NOMO-1 (cell line): ENCODE results near the gene CST9L.

Experiments used
- DNase-seq, 2 experiments: peaks; one replicate each; lab custom pipeline; 2025; ENCODE audit not compliant: unreplicated experiment in 2 of 2; lab: John Stamatoyannopoulos, UW

The CST9L gene, protein sequence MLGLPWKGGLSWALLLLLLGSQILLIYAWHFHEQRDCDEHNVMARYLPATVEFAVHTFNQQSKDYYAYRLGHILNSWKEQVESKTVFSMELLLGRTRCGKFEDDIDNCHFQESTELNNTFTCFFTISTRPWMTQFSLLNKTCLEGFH

DNA sequence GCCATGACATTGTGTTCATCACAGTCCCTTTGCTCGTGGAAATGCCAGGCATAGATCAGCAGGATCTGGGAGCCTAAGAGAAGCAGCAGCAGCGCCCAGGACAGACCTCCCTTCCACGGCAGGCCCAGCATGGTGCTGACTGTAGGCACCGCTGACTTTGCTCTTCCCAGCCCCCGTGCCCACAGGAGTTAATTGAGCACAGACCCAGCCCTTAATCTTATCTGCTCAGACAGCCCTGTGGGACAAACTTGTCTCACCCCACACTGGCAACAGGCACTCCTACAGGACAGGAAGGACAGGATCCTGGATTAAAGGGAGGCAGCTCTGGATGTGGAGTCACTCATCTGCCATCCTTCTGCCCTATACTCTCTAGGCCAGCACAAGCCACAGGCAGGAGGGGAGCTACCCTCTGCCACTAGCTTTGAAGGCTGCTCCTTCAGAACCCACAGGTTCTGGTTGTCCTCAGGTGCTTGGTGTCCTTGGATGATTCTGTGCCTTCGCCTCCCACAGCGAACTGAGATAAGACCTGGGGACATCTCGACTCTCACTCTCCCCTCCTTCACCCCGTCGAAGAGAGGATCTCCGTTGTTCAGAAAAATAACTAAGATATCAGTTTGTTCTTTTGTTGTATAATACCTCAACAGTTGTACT lies at the start of gene CST9L:
Gene CST9L (minus strand): TSS at position 165 of the 651 bp plus-strand sequence. CDS start 34 bp downstream, at position 131.
- DNase-seq: no peak

DNA sequence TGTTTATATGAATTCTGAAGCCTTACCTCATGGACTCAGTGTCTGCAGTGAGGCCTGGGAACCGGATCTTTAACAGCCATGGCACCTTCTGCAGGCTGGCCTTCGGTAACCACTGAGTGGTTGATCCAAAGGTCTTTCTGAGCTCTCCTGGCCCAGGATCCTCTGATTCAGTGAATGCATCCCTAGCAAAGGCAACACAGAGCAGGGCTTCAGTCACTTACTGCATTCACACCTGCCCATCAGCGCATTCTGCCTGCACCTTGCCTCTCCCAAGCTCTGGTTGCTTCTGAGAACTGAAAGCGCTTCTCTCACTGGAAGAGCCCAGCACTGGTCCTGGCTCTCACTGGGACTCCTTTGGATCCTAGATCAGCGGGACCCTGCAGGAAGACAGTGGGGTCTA lies 45.9 kb upstream of the CST9L start:
- DNase-seq: no peak

DNA sequence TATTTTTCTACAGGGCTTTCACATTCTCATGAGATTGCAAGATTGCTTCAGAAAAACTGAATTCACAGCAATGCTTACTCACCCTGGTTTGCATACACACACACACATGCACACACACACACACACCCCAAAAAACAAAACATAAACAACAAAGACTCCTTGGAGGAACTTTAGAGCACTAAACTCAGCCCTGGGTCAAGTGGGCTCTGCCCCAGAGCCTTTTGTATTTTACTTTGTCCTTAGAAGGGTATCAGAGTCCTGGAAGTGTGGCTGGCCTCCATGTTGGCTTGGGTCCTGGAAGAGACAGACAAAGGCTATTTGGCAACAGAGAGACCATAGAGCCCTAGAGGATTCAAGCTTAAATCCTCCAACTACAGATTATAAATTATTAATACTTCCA lies 45.4 kb upstream of the CST9L start:
- no peak for DNase-seq

DNA sequence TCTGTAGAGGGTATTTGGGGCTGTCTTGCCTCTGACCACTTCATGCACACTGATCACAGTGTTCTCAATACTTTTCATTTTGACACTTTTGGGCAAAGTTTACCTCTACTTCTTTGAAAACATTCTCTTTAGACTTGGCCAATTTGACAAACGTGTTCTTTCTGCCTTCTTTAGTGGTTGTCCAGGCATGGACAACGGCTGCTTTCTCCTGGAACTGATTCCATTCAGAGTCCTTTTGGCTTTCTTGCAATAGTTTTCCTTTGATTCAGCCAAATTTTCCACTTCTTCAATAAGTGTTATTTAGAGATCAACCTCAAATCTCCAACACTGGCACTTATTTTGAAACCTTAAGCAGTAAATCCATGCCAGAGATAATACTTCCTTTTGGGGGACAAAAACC lies 44.1 kb upstream of the CST9L start:
- no peak for DNase-seq

DNA sequence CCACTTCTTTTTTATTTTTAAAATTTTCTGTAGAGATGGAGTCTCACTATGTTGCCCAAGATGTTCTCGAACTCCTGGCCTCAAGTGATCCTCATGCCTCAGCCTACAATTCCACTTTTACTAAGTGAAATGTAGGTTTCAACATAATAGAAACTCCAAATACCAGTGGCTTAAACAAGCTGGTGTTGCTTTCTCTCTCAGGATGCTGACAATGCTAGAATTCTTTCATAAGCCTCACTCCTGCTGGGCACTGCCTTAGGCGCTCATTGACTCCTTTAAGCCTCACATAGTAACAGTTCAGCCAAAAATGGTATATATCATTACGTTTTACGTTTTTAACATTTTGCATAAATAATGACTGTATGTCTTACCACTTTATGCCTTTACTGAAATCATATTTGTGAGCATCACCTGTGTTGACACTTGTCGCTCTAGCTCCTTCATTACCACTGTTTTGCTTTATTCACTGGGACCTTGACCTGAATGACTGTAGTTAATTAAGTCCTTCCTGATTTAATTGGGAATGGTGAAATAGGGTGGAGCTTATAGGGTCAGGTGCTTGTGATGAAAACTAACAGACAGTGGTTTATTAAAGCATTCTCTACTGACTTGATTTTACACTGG lies 41.3 kb upstream of the CST9L start:
- no peak for DNase-seq

DNA sequence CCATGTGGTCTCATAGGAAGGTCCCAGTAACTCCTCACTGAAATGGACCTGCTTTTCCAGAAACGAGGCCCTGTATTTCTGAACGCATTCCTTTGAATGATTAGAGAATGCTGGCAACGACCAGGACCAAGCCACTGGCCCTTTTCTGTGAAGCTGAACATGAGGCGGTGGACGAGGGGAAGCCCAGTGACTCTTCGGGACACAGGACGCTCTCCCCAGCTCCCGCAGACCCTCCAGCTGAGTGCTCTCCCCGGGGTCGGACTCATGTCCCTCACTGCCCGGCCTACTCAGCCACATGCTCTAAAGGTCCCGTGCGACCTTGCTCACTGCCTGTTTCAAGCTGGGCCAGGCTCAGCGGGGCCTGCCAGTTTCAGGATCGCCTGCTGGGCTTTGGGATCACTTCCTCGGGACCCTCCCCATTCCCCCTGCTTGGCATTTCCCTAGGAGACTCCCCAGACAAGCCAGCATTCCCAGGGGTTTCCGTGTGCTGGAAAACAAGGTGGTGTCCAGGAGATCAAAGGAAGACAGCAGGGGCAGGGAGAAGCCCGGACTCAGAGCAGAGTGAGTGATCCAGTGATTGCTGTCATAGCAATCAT lies 40.1 kb upstream of the CST9L start:
- DNase-seq: no peak

DNA sequence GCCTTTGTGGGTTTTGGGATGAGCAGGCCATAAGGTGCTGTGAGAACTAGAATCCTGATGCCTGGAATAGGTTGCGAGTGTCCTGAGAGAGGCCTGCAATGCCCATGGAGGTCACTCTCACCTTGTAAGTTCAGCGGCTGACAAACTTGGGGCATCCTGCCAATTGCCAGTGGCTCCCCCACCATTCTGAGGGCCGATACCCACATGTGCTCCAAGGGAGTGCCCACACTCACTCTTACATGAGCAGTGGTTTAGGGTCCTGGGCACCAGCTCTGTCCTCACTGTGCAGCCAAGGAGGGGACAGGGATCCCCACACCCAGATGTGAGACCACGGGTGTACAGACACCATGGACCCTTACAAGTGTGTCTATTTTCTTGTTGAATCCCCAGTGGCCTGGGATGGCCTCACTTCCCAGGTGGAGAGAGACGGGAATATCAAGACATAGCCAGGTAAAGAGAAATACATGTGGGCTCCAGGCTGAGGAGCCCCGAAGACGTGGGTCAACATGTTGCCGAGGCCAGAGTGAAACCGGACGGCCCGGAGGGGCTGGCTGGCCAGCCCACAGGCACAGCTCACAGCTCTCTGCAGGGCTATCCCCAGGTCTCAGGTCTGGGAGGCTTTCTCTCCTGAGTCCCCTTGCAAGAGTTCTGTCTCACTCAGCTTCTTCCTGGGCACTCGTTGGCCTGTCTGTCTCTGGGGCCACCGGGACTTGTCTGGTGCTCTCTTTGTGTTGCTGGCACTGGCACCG lies 39.4 kb upstream of the CST9L start:
- no peak for DNase-seq

DNA sequence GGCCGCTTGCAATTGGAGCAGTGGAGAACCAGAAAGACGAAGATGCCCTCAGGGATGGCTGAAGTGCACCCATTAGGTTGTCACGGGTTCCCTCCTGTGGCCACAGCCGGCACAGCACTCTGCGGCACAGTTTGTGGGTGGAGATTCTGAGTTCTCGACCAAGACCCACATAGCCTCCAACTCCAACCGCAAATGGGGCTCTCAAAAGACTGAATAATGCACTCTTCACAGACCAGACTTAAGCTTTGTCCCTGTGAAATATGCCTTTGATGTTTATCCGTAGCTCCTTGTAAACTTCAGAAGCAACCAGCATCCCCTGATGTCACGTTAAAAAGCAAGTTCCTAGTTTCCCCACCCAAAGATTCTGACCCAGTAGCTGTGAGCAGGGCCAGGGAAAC lies 38.4 kb upstream of the CST9L start:
- DNase-seq: peak; percentile 29 to 66

DNA sequence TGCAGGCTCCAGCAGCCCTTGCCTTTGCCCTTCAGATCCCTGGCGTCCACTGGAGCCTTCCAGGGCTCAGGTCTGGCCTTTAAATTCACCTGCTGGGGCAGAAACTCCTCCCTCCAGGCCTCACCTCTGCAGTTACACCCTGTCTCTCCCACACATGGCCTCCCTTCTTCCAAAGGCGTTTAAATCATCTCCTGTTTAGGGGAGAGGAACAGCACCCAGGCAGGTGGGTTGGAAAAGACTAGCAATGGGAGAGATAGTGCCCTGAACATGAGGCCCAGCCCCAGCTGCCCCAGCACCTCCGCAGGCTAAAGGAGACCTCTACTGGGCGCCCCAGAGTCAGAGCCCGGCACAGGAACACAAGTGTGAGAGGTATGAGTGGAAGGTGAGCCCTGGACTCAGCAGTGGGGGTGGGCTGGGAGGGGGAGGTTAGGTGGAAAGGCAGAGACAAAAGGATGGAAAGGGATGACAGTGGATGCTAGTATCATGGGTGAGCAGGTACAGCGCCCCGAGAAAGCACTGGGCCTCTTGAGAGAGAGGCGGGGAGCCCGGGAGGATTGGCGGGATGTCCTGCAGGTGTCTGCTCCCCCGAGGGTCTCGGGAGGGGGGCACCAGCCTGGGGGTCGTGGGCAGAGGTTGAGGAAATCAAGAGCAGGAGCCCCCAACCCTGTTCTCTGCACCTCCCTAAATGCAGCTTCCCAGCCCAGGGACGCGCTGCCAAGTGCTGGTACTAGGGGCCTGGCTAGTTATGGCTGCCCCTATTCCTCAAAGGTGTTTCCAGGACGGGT lies 37.8 kb upstream of the CST9L start, which contains the start of gene CST9:
Gene CST9 (minus strand): TSS at position 51 of the 785 bp plus-strand sequence. CDS start 53 bp downstream, outside the sequence.
- DNase-seq: no peak

DNA sequence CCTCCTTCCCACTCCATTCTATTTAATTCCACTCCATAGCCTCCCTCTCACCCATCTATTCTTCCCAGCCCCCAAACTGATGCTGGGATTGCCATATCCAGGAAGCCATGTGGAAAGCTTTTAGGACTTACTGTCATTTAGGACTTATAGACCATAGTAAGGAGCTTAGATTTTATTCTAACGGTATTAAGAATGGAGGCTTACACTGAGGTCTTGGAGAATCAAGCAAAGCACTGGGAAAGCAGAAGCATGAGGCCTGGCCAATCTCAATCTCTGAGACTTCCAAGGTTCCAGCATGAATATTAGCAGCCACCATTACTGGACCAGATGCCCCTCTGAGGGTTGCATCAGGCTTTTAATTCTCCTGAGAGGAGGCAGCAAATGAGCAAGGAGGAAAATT lies 36.0 kb upstream of the CST9L start:
- DNase-seq: no peak

DNA sequence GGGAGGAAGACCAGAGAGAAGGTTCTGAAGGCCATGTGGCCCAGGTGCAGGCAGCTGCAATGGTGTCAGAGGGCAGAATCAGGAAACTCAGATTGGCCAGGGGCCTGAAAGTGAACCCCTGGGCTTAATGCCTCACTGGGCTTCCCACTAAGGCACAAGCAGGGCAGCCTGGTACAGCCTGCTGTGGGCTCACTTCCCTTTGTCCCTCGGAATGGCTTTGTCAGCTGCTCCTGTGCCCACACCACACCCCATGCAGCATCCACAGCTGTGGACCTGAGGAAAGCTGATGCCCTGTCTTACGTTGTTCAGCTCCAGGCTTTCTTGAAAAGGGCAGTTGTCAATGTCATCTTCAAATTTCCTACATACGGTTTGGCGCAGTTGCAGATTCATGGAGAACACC lies 35.0 kb upstream of the CST9L start:
- no peak for DNase-seq

DNA sequence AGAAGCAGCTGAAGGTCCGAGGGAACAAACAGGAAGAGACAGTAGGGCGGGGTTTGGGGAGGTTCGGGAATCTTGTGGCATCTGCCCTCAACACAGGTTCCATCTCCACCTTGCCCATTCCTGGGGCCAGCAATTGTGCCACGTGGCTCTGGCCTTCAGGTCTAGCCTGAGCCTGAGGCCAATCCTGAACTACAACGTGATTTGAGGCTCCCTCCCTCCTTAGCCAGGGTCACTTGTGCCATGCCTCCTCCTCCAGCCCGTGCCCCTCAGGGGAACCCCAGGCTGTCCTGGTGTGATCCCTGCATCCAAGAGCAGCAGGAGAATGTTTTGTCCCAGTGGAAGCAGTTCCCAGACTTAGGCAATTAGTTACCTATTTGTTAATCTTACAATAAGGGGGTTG lies 34.4 kb upstream of the CST9L start:
- no peak for DNase-seq

DNA sequence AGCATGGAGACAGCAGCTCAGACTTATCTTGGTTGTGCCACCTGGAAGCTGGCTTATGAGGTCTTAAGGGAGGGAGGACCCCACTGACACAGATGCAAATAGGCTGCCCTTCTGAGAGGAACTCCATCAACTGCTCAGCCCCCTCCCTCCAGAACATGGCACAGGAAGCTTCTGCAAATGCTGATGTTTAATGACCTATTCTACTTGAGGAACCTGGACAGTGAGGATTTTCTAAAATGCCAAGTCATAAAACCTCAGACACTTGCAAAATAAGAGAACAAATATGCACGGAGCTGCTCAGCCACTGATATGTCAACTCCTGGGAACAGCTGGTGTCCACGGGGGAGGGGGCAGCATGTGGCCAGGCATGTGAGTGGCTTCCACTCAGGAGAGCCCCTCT lies 34.0 kb upstream of the CST9L start:
- peak; percentile 81 to 87 for DNase-seq

DNA sequence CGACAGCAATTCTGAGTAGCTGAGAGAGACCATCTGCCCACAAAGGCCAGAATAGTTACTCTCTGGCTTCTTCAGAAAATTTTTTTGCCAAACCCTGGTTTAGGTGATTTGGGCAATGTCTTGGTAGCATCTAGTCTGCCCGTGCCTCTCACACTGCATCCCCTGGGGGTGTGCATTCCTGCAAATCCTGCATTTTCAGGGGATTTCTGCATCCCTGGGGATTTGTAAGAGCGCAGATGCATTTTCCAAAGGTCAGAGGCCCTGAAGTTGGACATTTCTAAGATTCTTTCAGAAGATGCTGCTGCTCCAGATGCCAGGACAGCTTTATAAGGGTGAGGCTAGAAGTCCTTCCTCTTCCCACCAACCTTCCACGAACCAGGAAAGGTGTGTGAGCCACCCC lies 33.4 kb upstream of the CST9L start:
- DNase-seq: no peak

DNA sequence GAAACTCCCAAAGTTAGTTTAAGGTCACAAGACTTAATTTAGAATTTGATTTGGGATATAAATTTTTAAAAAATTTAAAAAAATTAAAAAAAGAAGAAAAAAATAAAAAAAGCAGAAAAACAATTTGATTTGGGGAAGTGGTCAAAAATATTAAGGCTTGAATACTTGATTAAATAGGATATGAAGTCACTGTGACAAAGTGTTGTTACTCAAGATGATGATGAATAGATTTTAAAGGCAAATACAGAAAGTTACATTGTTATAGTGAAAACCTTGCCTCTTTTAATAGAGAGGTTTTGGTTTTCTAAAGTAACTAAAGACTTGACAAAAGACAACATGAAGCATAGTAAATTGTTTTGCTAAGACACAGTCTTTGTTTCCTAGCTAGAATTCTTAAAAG lies 30.2 kb upstream of the CST9L start:
- DNase-seq: peak in 1 of 2 experiments; percentile 45

DNA sequence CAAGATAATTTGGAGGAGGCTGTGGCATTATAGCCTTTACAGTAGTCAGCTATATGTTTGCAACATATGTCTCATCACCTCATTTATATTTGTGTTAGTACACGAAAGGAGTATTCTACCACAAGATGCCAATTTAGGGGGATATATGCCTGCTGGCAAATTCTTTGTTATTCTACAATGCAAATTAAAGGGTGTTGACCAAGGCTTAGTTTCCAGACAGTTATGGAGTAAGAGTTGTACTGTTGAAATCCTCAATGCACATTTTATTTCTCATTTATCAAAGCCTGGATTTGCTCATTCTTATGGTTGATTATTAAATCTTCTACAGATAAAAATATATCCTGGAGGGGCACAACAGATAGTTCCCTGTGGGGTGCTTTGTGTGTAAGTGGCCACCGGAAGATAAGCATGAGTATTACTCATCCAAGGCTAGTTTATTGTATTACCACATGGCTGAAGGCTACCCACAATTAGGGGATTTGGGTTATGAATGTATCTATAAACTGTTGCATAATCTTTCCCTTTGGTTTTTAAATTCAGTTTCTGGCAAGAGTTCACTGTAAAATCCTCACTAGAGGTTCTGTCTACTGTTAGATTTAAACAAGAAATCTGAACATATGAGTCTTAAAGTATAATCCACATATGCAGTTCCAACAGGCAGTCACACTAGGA lies 28.4 kb upstream of the CST9L start:
- DNase-seq: peak; percentile 39 to 55

DNA sequence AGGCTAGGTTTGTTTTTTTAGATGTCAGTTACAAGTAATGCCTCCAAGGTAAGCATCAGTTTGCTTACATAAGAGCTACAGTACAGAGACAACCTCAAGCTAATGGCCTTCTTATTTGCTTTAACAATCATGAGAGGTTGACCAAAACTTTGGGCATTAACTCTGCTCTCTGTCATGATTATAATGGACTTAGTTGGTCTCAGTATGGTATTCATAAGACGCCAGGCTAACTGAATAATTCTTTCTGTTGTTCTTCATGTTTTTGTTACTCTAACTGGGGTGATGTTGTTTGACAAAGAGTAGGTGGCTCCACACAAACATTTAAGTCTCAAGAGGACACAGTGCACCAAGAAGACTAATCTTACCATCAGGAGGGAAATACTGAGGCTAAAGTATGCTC lies 27.7 kb upstream of the CST9L start:
- no peak for DNase-seq

DNA sequence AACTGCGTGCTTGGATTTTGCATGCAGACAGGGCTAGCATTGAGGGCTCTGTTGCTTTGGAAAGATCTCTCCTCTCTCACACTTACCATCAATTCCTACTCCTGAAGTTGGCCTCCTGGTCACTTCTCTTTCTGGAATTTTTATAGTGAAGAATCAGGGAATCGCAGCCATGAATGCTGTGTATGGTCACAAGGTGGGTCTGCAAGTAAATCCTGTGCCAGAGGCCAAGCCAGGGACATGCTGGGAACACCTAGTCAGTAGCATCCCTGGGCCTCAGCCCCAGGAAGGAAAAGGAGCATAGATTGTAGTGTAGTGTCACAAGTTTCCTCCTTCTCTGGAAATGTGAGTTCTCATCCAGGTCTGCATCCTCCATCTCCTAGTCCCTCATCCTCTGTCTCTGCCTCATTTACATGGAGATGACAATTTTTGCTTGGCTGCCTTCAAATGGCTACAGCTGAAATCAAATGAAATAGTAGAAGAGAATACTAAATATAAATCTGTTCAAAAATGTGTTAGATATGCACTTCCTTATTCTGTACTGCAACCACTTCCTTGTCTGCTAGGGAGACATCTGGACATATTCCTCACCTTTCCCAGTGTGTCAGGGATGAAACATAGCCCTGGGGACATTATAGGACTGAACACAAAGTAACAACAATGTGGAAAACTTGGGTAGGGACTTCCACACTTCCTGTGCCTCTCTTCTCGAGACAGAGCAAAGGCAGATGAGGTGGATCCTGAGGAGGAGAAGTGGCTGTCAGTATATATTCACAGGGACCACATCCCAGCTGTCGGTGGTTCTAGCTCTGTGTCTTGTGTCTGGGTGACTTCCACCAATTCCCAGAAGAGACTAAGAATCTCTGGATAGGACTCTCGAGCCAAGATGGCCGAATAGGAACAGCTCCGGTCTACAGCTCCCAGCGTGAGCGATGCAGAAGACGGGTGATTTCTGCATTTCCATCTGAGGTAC lies 20.4 kb upstream of the CST9L start:
- peak in 1 of 2 experiments; percentile 46 for DNase-seq

DNA sequence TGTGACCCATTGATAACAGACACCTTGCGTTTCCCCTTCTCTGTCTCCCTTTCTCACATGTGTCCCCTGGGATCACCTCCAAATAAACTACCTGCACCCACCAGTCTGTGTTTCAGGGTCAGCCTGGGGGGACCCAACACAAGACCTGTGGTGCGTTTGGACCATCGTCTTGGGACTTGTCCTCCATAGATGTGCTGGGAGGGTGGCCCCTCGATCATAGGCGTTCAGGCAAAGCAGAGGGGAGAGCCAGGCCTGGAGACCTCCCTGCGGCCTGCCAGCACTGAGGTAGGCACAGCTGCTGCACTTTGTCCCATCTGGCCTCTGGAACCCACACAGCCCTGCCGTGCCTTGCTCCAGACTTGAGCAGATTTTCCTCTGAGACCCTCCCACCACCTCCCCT lies 19.3 kb upstream of the CST9L start:
- DNase-seq: no peak
